ENCODE measurements around the gene RBM33. TPM values are rescaled to one million over a fixed set of nuclear protein-coding genes. Genes with fewer than 3 reads are reported as not detected.

The RBM33 gene
- total and polyA plus RNA-seq, 10 of the 15 experiments (the other 5 are each of a cell fraction or from before 2014, with no cell fraction given), result 4.7 to 67.2 (median 24.3) TPM

DNA sequence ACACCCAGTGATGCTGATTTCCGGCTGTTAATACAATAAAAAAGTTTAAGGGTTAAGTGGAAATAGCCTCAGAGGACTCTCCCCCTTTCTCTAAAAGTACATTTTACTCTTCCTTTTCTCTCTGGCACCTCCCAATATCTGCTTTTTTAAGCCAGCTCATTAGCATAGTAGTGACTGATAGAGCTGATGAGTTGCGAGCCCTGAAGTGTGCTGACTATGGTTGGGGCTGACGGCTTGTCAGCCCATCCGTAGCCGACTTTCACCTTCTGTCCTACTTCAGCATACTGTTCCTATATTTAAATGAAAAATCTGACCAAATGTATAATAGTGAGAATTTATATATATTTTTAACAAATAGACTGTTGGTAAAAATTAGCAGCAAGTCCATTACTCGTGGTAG lies 87.8 kb downstream of the RBM33 start:
- no peaks in the 10 kb centered on the region for H4K20me1 ChIP-seq (ENCODE audit: control insufficient read depth, insufficient read depth)
- no peaks in the 10 kb centered on the region; the same call in none of the 3 replicates for H3K9me3 ChIP-seq (replicated peaks; ENCODE audit: control insufficient read depth, insufficient read depth, low read length)
- FAIRE-seq, result no peak
- no peak overlapping the region for H3K9ac ChIP-seq (ENCODE audit: control insufficient read depth, insufficient read depth, low read length)
- peaks cover 12 to 30% of the 10 kb centered on the region in 2 experiments for H3K36me3 ChIP-seq (ENCODE audit: control insufficient read depth in 2 of 2, insufficient read depth in 2 of 2, low read length in 1 of 2)
- 57% methylated on average over 6 of the region's 6 CpGs for WGBS (ENCODE audit: insufficient coverage, insufficient replicate concordance, low lambda C conversion rate, missing lambda C conversion rate)
- TF ChIP-seq ZBTB11 (CRISPR knock-in tag; IDR thresholded peaks at IDR 0.05) (no peak), HDAC6 (IDR thresholded peaks at IDR 0.05; ENCODE audit: unreplicated experiment) (no peak), HCFC1 (IDR thresholded peaks at IDR 0.05; ENCODE audit: low read length) (no peak), ZSCAN29 (IDR thresholded peaks at IDR 0.05) (no peak), USF2 (IDR thresholded peaks at IDR 0.05; ENCODE audit: borderline replicate concordance, low read depth, low read length) (no peak), NFXL1 (IDR thresholded peaks at IDR 0.05; ENCODE audit: borderline replicate concordance) (no peak), RCOR1 (conservative IDR thresholded peaks at IDR 0.05; ENCODE audit: low read depth, low read length) (no peak), RUNX3 (IDR thresholded peaks at IDR 0.05; ENCODE audit: low read length) (no peak)
- in situ Hi-C loops (cut with MboI) (no loop called here), intact Hi-C loops (cut with micrococcal nuclease; ENCODE audit: unreplicated experiment) (no loop called here)
- peaks cover 16% of the 10 kb centered on the region for H3K4me1 ChIP-seq (ENCODE audit: control insufficient read depth, insufficient read depth, low read length)
- H3K27ac ChIP-seq (ENCODE audit: control insufficient read depth, insufficient read depth), result 0 out of 2 replicates have a peak overlapping the region, but pooled peaks have one; percentile 19
- no TSS peak for BruUV-seq (replicated peaks)
- peaks cover 28% of the 10 kb centered on the region for H3K79me2 ChIP-seq (ENCODE audit: control insufficient read depth, insufficient read depth, low read length)
- no peaks in the 10 kb centered on the region for H3K27me3 ChIP-seq (replicated peaks in 1 of 2; ENCODE audit: control insufficient read depth in 2 of 2, insufficient read depth in 2 of 2, low read length in 1 of 2)
- no peak overlapping the region for H2AFZ ChIP-seq (ENCODE audit: control insufficient read depth, low read depth, low read length)
- ATAC-seq, result no peak
- ChIA-PET SMC1A (ENCODE audit: uncharacterized antibody, unreplicated experiment) (interaction anchor here (0.7 to 1.2 kb wide), 4 partner anchors 14 to 136 kb away, joined by 3 to 4 read pairs (median 3); no protein-coding TSS in a partner anchor), RAD21 (ENCODE audit: unreplicated experiment) (no interaction called here), POLR2A (no interaction called here), CTCF (interaction anchor here (1.0 to 14.1 kb wide), 6 partner anchors 8 to 805 kb away, joined by 3 to 192 read pairs (median 4); no protein-coding TSS in a partner anchor)
- H3K4me2 ChIP-seq (ENCODE audit: control insufficient read depth, insufficient read depth), result no peak overlapping the region
- no peak overlapping the region for H3K4me3 ChIP-seq
- no peak for DNase-seq (ENCODE audit: low read depth, low spot score)
